ENCODE results near the gene NFE2L3. TPM values are rescaled to one million over a fixed set of nuclear protein-coding genes. Genes with fewer than 3 reads are reported as not detected.
"Not testable (repeated sequence)": the region's sequence is repeated elsewhere in the genome, so short reads cannot be mapped to it uniquely, and the experiment has no call there.

Gene NFE2L3
- total RNA-seq, 1 experiment from 2014 or later = 273 TPM

DNA sequence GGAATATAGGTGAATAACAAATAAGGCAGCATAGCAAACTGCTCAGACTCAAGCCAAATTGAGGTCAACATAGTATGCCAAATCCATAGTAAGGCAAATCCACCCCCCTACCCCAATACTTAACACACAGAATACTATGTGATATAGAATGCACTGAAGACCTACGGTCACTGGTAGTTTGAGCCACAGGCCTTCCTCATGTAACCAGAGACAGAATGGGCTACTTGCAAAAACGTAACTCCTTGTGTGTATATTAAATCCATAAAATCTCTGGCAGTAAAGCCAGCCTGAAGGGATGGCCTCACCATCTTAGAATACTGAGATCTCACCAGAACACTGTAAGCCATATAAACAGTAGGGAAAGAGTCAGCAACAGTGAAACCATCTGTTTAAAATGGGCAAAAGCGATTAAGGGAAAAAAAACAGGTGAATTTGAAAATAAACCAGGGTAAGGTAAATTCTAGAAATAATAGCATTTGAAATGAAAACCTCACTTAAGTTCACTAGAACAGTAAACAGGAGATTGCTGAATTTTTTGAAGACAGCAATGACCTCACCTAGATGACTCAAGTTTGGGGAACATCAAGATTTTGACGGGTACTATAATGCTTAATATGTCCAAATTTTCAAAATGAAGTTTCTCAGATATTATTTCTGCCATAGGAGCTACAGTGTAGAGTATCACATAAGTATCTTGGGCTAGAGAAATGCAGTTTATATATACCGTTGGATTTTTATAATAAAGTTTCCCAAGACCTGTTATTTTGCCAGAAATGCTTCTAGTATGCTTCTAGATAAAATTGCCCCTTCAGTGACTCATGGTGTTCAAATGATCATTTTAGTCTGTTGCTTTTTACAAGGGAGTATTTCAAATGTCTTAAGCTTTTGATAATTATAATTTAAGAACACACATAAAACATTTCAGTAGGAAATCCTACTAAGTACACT is 34.6 kb downstream of the NFE2L3 start:
- no peak for DNase-seq (ENCODE audit: low read depth)

DNA sequence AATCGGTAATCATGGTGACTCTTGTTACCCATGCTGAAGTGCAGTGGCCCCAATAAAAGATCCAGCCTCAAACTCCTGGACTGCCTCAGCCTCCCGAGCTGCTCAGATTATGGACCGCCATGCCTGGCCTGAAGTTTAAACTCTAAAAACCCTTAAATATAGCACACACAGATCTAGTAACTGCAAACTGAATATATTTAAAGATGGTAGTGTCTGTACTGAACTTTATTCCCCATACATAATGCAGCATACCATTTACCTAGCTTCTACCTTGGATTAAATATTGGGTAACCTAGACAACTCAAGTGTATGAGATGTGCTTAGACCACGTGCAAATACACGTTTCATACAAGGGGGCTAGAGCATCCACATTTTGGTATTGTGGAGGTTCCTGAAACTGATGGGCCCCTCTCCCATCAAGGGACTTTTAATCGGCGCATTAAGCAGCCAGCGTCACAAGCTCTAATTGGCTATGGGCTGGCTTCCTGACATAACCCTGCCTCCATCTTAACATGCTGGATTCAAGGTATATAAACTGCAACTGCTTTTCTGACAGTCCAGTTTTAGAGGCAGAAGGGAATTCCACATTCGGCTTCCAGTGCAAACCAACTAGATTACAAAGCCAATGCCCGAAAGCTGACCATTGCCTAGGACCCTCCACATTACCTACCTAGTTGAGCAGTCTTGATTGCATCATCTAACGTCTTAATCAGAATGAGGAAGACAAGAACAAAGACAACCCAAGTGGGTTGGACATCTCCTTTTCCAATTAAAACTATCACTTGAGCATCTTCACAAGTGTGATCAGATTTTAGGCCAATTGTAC is 35.6 kb downstream of the NFE2L3 start:
- peak; percentile 61 for DNase-seq (ENCODE audit: low read depth)

DNA sequence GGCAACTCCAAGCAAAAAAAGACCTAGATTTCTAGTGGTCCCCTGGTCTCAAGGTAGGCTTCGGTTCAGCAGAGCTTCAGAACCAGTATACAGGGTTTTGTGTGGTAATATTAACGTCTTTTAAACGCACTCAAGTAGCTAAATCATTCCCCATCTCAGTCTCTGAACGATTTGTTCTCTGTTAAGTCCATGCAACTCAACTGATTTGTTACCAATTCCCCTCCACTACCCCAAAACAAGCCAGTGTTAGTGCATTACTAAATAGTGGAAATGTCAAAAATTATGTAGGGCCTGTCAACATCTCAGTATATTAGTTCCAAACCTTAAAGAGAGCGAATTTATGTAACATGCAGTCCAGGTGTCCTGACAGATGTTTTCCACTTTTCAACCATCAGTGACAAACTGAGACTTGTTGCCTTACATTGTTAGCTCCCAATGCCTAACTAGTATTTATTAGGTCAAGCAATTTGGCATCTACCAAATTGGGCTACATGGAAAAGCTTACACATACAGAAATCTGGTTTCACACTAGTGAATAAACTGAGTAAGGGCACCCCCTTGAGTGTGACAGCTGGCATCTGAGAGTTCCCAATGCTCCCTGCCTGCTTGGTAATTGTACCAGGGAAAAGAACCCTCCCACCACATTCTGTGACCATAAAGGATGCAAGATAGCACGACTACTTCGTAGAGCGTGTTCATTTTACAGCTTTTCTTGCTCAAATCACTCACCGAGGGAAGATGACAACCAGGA is 36.4 kb downstream of the NFE2L3 start:
- no peak for DNase-seq (ENCODE audit: low read depth)

DNA sequence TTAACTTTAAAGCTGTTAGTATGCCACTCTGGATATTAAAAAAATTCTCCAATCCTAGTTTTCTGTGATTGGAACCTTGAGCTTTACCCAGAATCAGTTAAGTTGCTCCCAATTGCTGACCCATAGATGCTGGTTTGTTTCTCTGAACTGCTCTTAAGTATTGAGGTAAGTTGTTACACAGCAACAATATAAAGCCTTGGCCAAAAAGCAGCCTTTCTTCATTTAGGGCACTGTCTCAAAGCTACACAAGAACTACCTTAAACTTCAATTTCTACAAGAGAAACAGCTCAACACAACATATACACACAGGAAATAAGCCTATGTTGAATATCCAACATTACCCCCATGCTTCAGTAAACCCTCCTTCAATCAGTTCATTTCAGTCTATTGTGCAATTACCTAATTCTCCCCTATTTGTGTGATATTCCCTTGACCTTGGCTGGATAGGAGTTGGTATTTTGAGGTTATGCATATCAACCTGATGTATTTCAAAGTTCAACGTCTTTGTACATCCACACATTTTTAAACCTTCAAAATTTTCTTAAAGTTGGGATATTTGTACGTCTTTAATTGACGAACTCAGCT is 37.1 kb downstream of the NFE2L3 start:
- no peak for DNase-seq (ENCODE audit: low read depth)

DNA sequence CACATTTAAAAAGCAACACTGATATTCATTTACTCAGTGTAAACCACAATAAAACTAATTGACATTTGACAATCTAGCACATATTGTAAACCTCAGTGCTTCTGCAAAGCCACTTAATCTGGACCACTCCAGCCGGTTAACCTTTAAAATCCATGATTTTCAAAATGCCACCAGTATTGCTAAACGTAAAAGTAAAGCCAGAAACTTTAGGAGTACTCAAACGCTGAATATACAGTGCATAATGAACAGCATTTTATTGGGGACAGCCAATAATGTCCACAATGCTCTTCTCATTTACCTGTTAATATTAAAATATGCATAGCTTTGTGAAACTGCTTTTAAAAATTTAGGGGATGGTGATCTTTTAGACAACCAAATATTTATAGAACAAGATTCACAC is 37.7 kb downstream of the NFE2L3 start:
- DNase-seq (ENCODE audit: low read depth) = no peak

DNA sequence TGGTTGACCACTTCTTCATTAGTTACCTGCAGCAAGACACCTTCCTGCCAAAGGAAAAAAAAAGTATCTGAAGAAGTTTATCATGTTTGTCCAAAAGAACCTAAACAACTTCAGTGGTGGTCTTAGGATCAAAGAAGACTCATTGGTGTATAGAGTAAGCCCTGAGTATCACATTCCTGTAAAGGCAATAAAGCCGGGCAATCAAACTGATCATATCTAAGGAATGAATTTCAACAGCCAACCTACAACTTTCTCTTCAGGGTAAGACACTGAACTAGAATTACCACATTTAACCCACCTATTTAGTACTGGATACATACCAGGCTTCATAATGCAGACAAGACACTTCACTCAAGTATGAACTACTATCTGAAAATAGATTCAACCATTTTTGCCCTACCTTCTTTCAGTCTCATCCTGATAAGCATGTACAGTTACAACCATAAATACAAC is 38.4 kb downstream of the NFE2L3 start:
- no peak for DNase-seq (ENCODE audit: low read depth)

DNA sequence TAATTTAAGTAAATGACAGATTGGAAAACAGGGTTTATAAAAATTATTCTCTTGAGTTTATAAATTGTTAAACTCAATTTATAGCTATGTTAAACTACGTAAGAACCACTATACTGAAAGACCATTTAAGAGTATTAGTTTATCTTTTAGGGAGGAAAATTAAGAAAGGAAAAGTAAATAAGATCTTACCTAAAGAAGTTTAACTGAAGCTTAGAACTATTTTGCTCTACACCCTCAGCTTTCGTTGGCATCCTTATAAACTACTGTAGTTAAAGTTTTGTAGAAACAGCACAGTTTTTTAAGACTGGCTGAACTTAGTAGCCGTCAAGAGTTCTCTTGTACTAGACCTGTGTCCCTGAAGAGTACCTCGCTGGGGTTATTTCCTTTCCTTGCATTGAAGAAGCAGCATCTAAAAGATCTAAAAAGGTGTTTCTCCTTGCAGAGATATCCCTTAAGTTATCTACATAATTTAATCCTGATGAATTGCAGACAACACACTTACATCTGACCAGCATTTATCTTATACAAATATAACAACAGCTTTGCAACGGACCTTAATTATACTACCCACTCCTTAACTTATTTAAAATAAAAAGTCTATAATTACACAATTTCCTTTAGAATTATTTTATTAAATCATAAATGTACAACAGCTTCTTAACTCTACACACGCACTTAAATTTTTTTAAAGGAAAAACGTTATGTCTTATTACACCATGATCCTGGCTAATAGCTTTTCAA is 39.4 kb downstream of the NFE2L3 start:
- no peak for DNase-seq (ENCODE audit: low read depth)

DNA sequence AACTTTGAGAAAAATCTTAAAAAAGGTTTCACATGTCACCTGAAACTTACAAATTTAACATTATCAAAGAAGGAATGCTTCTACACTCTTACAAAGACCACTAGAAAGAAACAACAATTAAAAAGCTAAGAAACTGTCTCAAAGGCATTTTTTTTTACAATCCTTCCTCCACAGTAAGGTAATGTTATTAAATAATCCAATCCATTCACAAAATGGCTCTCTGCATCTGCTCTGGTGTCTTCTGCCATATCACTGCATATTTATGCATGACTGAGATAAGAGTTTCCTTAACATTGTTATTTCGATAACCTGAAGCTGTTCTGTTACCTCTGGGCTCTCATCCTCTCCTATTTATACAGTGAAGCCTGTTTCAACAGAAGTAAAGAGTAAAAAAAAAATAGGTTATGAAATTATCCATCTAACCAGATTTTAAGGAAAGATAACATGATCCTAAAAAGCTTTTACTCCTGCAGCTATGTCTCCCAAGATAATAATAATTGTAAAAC is 40.0 kb downstream of the NFE2L3 start:
- no peak for DNase-seq (ENCODE audit: low read depth)

DNA sequence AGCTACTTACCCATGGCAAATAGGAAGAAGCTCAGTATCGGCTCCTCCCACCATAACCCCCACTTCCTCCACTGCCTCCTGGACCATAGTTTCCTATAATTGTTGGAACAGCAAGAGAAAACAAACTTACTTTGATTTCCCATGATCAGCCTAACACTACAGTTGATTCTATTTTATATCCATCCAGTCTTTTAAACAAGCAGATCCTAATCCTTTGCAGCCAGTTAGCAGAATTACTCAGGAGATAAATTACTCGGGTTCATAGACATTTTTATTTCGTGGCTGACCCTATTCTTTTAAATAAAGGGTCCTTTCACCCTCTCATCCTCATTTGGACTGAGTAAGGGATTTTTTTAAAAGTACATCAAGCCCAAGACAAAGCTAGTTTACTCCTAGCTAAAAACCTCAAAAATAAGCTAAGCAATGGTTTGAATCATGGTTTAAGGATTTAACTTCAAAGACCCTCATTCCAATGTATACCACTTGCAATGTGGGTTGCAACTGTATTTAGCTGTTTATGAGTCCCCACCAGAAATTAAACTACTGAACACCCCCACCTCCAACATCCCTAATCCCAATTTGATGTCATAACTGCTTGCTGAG is 40.6 kb downstream of the NFE2L3 start:
- DNase-seq (ENCODE audit: low read depth) = no peak

DNA sequence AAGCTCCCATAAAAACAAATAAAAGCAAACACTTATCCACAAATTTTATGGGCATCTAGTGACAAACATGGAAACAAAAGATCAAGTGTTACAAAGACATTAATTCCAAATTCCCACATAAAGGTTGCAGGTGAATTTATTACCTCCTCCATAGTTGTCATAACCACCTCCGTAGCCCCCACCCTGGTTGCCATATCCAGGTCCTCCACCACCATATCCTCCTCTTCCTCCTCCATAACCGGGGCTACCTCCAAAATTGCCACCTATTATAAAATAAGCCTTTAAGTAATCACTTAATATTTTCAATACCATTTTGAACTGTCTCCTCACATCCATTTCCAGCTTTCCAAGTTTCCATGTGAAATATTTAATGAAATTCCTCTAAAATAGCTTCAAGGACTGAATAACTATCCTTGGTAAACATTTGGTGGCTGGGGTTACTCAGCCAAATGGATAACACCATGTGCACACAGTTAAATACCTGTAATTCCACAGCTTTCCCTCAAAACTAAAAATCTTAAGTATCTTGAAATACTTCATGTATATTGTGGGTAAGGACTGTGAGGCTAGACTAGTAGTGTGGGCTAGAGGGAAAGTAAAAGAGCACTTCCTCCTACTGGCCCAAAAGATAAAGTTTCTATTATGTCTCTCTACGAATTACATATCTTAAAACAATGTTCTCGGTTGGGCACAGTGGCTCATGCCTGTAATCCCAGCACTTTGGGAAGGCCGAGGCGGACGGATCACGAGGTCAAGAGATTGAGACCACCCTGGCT is 41.6 kb downstream of the NFE2L3 start:
- DNase-seq (ENCODE audit: low read depth) = no peak

DNA sequence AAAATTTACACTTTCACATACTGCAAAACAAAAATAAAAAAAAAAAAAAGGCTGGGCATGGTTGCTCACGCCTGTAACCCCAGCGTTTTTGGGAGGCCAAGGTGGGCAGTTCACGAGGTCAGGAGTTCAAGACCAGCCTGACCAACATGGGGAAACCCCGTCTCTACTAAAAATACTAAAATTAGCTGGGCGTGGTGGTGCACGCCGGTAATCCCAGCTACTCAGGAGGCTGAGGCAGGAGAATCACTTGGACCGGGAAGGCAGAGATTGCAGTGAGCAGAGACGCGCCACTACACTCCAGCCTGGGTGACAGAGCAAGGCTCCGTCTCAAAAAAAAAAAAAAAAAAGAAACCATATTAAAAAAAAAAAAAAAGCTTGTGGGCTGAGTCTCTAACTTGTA is 42.8 kb downstream of the NFE2L3 start:
- DNase-seq (ENCODE audit: low read depth) = not testable (repeated sequence)

DNA sequence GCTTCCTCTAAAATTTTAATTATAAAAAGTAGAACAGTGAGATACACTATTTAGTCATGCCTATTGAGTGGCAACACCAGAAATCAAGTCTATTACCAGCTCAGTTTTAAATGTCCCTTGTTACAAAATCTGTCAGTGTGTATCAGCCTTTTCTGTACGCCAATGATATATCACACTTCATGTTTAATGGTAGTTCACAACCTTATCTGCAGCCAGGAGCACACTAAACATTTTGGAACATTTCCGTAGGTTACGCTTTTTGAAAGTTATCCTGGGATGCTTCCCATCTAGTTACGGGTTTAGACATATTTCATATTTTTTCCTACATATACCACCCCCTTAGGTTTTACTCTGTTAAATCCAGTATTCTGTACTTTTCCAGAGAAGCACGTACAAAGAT is 43.2 kb downstream of the NFE2L3 start:
- no peak for DNase-seq (ENCODE audit: low read depth)

DNA sequence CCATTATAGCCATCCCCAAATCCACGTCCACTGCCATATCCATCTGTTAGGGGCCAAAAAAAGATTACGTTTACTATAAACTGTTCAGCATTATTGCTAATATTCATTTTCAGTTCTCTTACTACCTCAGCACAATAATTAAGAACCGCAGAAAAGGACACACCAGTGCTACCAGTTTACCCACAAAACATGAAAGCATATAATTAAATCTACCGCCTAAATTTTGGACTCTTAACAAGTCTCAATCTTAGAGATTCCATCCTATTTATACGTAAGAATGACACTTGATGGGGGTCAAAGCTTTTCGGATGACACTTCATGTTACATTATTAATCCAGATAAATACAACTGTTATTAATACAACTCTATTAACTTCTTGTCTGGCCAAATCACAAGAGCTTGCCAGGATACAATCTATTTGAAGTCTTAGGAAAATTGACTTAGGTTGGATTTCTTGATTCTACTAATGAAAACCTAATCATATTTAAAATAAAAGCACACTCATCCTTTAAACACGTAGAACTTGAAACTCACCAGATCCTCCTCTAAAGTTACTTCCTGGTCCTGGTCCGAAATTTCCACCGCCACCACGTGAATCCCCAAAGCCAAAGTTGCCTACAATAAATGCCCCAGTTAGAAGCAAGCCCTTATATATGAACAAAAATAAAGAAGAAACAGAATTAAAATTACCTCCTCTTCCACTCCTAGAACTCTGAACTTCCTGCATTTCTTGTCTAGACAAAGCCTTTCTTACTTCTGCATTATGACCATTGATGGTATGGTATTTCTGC is 44.1 kb downstream of the NFE2L3 start:
- no peak for DNase-seq (ENCODE audit: low read depth)

DNA sequence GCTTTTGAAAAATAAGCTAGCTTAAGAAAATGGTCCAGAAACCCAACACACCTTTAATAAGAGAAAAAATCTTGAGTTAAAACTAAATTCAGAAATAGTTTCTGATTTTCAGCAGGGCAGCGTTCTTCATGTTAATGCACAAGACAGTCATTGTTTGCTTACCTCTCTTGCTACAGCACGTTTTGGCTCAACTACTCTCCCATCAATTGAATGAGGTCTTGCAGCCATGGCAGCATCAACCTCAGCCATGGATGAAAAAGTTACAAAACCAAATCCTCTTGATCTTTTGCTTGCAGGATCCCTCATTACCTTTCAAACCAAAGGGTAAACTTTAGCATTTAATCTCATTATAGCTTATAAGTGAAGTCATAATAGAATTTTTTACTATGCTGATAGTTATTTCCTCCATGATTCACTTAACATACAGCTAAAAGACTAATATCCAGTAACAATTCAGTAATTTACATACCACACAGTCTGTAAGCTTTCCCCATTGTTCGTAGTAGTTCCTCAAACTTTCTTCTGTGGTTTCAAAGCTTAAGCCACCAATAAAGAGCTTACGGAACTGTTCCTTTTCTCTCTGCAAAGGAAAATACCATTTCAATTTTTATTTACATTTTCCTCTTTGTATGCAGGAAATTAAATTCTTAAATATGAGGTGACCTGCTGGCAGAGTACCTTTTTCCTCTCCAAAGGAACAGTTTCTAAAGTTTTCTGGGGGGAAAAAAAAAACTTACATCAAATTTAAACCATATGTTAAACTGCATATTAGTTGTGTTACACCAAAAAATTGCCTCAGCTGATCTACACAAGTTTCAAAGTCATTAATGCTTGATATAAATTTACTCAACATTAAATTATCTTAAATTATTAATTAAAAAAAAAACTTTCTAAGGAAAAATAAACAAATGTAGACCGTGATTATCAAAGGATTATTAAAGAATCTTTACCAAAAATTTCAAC is 45.4 kb downstream of the NFE2L3 start:
- no peak for DNase-seq (ENCODE audit: low read depth)

DNA sequence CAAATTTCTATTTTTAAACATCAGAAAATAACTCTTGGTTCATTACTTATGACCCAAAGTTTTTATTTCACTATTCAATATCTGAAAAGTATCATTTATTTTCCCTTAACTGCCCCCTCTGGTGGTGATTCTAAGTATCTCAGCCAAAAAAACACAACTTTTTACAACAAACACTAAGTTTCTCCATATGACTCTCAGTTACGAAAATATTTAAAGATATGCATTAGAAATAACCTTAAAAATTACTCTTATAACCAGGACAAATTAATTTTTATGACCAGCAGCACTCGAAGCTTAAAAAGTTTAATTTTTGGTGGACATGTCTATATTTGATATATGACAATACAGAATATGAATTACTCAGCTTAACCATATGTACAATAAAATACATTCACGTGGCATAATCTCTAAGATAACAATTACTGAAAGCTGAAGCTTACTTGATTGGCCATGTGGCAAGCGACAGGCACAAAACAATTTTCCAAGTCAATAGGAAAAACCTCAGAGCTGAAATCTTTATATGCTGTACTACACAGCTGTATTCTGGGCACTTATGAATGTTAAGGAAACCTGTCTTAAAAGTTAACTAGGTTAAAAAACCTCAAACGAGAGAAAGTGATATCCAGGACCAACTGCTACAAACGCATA is 46.3 kb downstream of the NFE2L3 start:
- no peak for DNase-seq (ENCODE audit: low read depth)

DNA sequence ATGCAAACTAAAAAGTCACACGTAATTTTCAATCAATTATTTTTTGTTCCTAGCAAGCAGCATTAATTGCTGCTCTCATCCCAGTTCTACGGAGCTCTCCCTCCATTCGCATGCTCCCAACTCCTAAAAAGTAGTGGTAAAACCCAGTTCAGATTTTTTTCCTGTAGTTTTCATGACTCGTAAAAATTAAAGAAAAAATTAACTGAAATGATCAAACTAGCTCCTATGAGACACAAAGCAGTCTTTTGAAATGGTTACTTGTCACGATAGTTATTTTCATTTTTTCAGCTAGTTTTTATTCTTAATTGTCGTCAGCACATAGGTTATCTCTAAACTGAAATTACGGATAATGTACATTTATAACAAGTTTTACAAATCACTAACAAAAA is 46.8 kb downstream of the NFE2L3 start:
- DNase-seq (ENCODE audit: low read depth) = no peak
